Measurements from ENCODE around the gene TRIO.

The TRIO gene

GRCh38 chr5:14123974-14124482 is 19.1 kb upstream of the TRIO start:
- no peak for DNase-seq

GRCh38 chr5:14125262-14125661 is 17.9 kb upstream of the TRIO start:
- no peak for DNase-seq

- no peak for DNase-seq
Observed at GRCh38 chr5:14127587-14127986, 15.6 kb upstream of the TRIO start.

- no peak for DNase-seq
Observed at GRCh38 chr5:14128079-14128478, 15.1 kb upstream of the TRIO start.

GRCh38 chr5:14129123-14129522 is 14.0 kb upstream of the TRIO start:
- DNase-seq: no peak

GRCh38 chr5:14131855-14132503 is 11.2 kb upstream of the TRIO start:
- no peak for DNase-seq

GRCh38 chr5:14133394-14133793 is 9.7 kb upstream of the TRIO start:
- DNase-seq: no peak

GRCh38 chr5:14134083-14134482 is 9.1 kb upstream of the TRIO start:
- DNase-seq: peak; percentile 24

- no peak for DNase-seq
Observed at GRCh38 chr5:14134771-14135170, 8.4 kb upstream of the TRIO start.

- no peak for DNase-seq
Observed at GRCh38 chr5:14135621-14136020, 7.5 kb upstream of the TRIO start.

GRCh38 chr5:14136228-14136627 is 6.9 kb upstream of the TRIO start:
- no peak for DNase-seq

- peak; percentile 29 for DNase-seq
Observed at GRCh38 chr5:14138608-14139540, 4.3 kb upstream of the TRIO start.

GRCh38 chr5:14141764-14142163 is 1.4 kb upstream of the TRIO start:
- DNase-seq: peak; percentile 87

GRCh38 chr5:14142202-14142826 is 828 bp upstream of the TRIO start:
- peak; percentile 84 for DNase-seq

GRCh38 chr5:14143546-14143840 is 351 bp downstream of the TRIO start:
- no peak for DNase-seq

GRCh38 chr5:14143841-14144585 is 871 bp downstream of the TRIO start:
- DNase-seq: no peak

GRCh38 chr5:14144586-14145434 is 1.7 kb downstream of the TRIO start:
- DNase-seq: peak; percentile 54

GRCh38 chr5:14145435-14146334 is 2.5 kb downstream of the TRIO start:
- no peak for DNase-seq

GRCh38 chr5:14146725-14147124 is 3.6 kb downstream of the TRIO start:
- no peak for DNase-seq

GRCh38 chr5:14147210-14147609 is 4.1 kb downstream of the TRIO start:
- DNase-seq: peak; percentile 49

GRCh38 chr5:14148483-14148882 is 5.3 kb downstream of the TRIO start:
- no peak for DNase-seq
